GM12878 (cell line): Measurements from ENCODE around the gene GCNT4. TPM values are rescaled to one million over a fixed set of nuclear protein-coding genes. Genes with fewer than 3 reads are reported as not detected.

ENCODE experiments used
- ATAC-seq: fragments of 200-7000 bp; cut with Tn5 transposase; 3 replicates; pipeline ENCODE4 v1.9.1; 2020; ENCODE audit warnings: mild to moderate bottlenecking, moderate library complexity
- BruUV-seq: library from RNA; stranded (reverse); fragments of 400-500 nt; replicated peaks from 2 replicates; lab custom pipeline; 2021; lab: Mats Ljungman, UMichigan
- CTCF ChIA-PET: fragments of 300-600 bp; sonication (Branson Sonifier 250); formaldehyde crosslinking; extraction: SDS; loops from one replicate; lab custom pipeline; 2021; ENCODE audit warnings: inconsistent platforms; lab: Yijun Ruan, JAX
- POLR2A ChIA-PET: fragments of 350-600 bp; formaldehyde crosslinking; extraction: SDS; loops from one replicate; lab custom pipeline; 2021; ENCODE audit warnings: inconsistent platforms; lab: Charles Lee
- RAD21 ChIA-PET: fragments of 300-600 bp; sonication (Branson Sonifier 250); formaldehyde crosslinking; loops from one replicate; lab custom pipeline; 2023; ENCODE audit warnings: antibody characterized with exemption; ENCODE audit not compliant: unreplicated experiment; lab: Charles Lee
- SMC1A ChIA-PET: fragments of 300-600 bp; sonication (Branson Sonifier 250); formaldehyde crosslinking; loops from one replicate; lab custom pipeline; 2023; ENCODE audit not compliant: unreplicated experiment, uncharacterized antibody; lab: Charles Lee
- DNase-seq: peaks from one replicate; pipeline ENCODE4 v3.0.0-alpha.2; 2011; ENCODE audit warnings: low read depth, low spot score
- FAIRE-seq: peaks from 3 replicates; lab custom pipeline; 2011; peaks lifted over from hg19 to GRCh38; lab: Jason Lieb, UNC
- H2AFZ ChIP-seq: 2 replicates; pipeline ENCODE4 v1.6.0; 2011; ENCODE audit warnings: low read depth, low read length, control low read depth; ENCODE audit not compliant: control insufficient read depth
- H3K27ac ChIP-seq: 2 replicates; pipeline ENCODE4 v1.5.1; 2011; ENCODE audit warnings: control low read depth; ENCODE audit not compliant: control insufficient read depth, insufficient read depth
- H3K27me3 ChIP-seq, 2 experiments: replicated peaks in 1 of 2; 2 replicates each; pipeline versions ENCODE4 v1.6.0 to v1.6.1; 2011; ENCODE audit warnings: low read length in 1 of 2; ENCODE audit not compliant: control insufficient read depth in 2 of 2, insufficient read depth in 2 of 2
- H3K36me3 ChIP-seq, 2 experiments: 2 replicates each; pipeline ENCODE4 v1.5.1; 2011; ENCODE audit warnings: low read length in 1 of 2; ENCODE audit not compliant: control insufficient read depth in 2 of 2, insufficient read depth in 2 of 2
- H3K4me1 ChIP-seq: 2 replicates; pipeline ENCODE4 v1.6.1; 2011; ENCODE audit warnings: mild to moderate bottlenecking, low read length, moderate library complexity, mixed read lengths; ENCODE audit not compliant: control insufficient read depth, insufficient read depth
- H3K4me2 ChIP-seq: 2 replicates; pipeline ENCODE4 v1.6.0; 2011; ENCODE audit warnings: control low read depth; ENCODE audit not compliant: control insufficient read depth, insufficient read depth
- H3K4me3 ChIP-seq: fragments of 200-600 bp; sonication (generic); 2 replicates; pipeline ENCODE4 v1.5.1; 2016
- H3K79me2 ChIP-seq: 2 replicates; pipeline ENCODE4 v1.6.0; 2011; ENCODE audit warnings: low read length; ENCODE audit not compliant: control insufficient read depth, insufficient read depth
- H3K9ac ChIP-seq: 2 replicates; pipeline ENCODE4 v1.8.0; 2011; ENCODE audit warnings: low read length, control low read depth, mixed read lengths; ENCODE audit not compliant: control insufficient read depth, insufficient read depth
- H3K9me3 ChIP-seq: replicated peaks from 3 replicates; pipeline ENCODE4 v1.5.1; 2011; ENCODE audit warnings: mild to moderate bottlenecking, low read length; ENCODE audit not compliant: control insufficient read depth, insufficient read depth
- H4K20me1 ChIP-seq: 2 replicates; pipeline ENCODE4 v1.6.0; 2011; ENCODE audit not compliant: control insufficient read depth, insufficient read depth
- BRCA1 ChIP-seq: IDR thresholded peaks from 2 replicates; pipeline ENCODE4 v1.6.1; 2011; ENCODE audit warnings: low read depth, low read length, improper control_type of control experiment
- ESRRA ChIP-seq: IDR thresholded peaks from 2 replicates; pipeline ENCODE4 v1.6.1; 2012; ENCODE audit warnings: mild to moderate bottlenecking, low read length, improper control_type of control experiment
- MLLT1 ChIP-seq: fragments of 450-650 bp; IDR thresholded peaks from 2 replicates; pipeline ENCODE4 v1.6.1; 2016; ENCODE audit warnings: mild to moderate bottlenecking
- NKRF ChIP-seq: fragments of 450-650 bp; conservative IDR thresholded peaks from 2 replicates; pipeline ENCODE4 v1.6.1; 2017; ENCODE audit warnings: mild to moderate bottlenecking, moderate library complexity
- PRDM15 ChIP-seq: fragments of 450-650 bp; formaldehyde crosslinking; IDR thresholded peaks from 2 replicates; pipeline ENCODE4 v1.4.0; 2020; ENCODE audit warnings: mild to moderate bottlenecking, moderate library complexity
- RCOR1 ChIP-seq: conservative IDR thresholded peaks from 2 replicates; pipeline ENCODE4 v1.6.1; 2012; ENCODE audit warnings: low read depth, low read length, improper control_type of control experiment
- TBL1XR1 ChIP-seq: IDR thresholded peaks from 2 replicates; pipeline ENCODE4 v1.6.1; 2012; ENCODE audit warnings: low read depth, low read length, improper control_type of control experiment
- WGBS: methylation state at CpG from one replicate; pipeline ENCODE4 v1.1.6; 2016; ENCODE audit warnings: low lambda C conversion rate; ENCODE audit not compliant: insufficient replicate concordance, insufficient coverage; ENCODE audit errors: missing lambda C conversion rate; 5-methylcytosine and 5-hydroxymethylcytosine counted together
- in situ Hi-C: fragments of 300-500 bp; cut with MboI; formaldehyde crosslinking; loops from 9 replicates; pipeline ENCODE4 v1.14.3; 2018; ENCODE audit warnings: mixed read lengths
- intact Hi-C: fragments of 100-400 bp; cut with micrococcal nuclease; formaldehyde crosslinking; loops from one replicate; pipeline ENCODE4 v1.14.2; 2022; ENCODE audit not compliant: unreplicated experiment
- polyA plus RNA-seq, 11 experiments: library from polyadenylated mRNA; depleted of rRNA in 4 of 11; unstranded in 6 of 11; stranded (reverse) in 5 of 11; fragments of >200 nt; fragmentation: Nextera tagmentation in 4 of 11; fragmentation: Illumina TruSeq in 1 of 11; extraction: Ambion mirVana in 4 of 11; extraction: Trizol in 1 of 11; gene quantifications; 1 replicate in 1 of 11; 2 replicates in 10 of 11; pipeline versions ENCODE4 v1.2.1 to v1.2.3, GENCODE V29; 2011 to 2016; ENCODE audit warnings: inconsistent platforms in 2 of 11, missing spikeins in 2 of 11, low read depth in 1 of 11
- total RNA-seq, 4 experiments: library from RNA; depleted of rRNA in 3 of 4; stranded (reverse); fragments of >200 nt in 3 of 4; fragmentation: Illumina TruSeq in 1 of 4; extraction: Trizol in 1 of 4; gene quantifications; 2 replicates each; pipeline versions ENCODE4 v1.2.1 to v1.2.3, GENCODE V29; 2013 to 2021

The GCNT4 gene
- total and polyA plus RNA-seq, 10 of the 15 experiments (the other 5 are each of a cell fraction or from before 2014, with no cell fraction given) = 0.03 to 0.04 TPM; not detected in 8

- no peak for TF ChIP-seq ESRRA
- no peak for TF ChIP-seq NKRF
These were observed 5.2 kb upstream of the GCNT4 start (continued) for GRCh38 chr5:75057561-75057960.

- H3K4me2 ChIP-seq = no peak overlapping the region
- no peak overlapping the region for H3K4me3 ChIP-seq
- no peak overlapping the region for H3K27ac ChIP-seq
- intact Hi-C loops = no loop called here
- in situ Hi-C loops = no loop called here
- RAD21 ChIA-PET = no interaction called here
- peaks cover 2% of the 10 kb centered on the region; the same call in 1 of the 2 replicates for H4K20me1 ChIP-seq
- no peaks in the 10 kb centered on the region for H3K9me3 ChIP-seq
- no peaks in the 10 kb centered on the region for H3K4me1 ChIP-seq
- SMC1A ChIA-PET = interaction anchor here (0.9 kb wide), 1 partner anchor 9 kb away, joined by 3 read pairs; no protein-coding TSS in a partner anchor
- TF ChIP-seq RCOR1 (no peak), PRDM15 (no peak), BRCA1 (no peak), TBL1XR1 (no peak), MLLT1 (no peak)
- peaks cover 6 to 13% of the 10 kb centered on the region in 2 experiments; a peak in 3 of 4 replicates for H3K27me3 ChIP-seq
- no peak for DNase-seq
- H3K79me2 ChIP-seq = no peaks in the 10 kb centered on the region
- BruUV-seq = no TSS peak
- no peak for ATAC-seq
- CTCF ChIA-PET = no interaction called here
- no peak overlapping the region for H3K9ac ChIP-seq
- H2AFZ ChIP-seq = no peak overlapping the region
- POLR2A ChIA-PET = no interaction called here
- 67% methylated on average over 1 of the region's 1 CpG for WGBS
- H3K36me3 ChIP-seq = no peaks in the 10 kb centered on the region
- no peak for FAIRE-seq
These were observed 3.4 kb upstream of the GCNT4 start for GRCh38 chr5:75055727-75056144.
